Lower leg skin (tissue), 4 donors: ENCODE data around the gene TCTN2. TPM values are rescaled to one million over a fixed set of nuclear protein-coding genes. Genes with fewer than 3 reads are reported as not detected.

Experiments
- DNase-seq, 2 donors: peaks; one replicate each; pipeline ENCODE4 v3.0.0-alpha.2; 2019; ENCODE audit warnings: low spot score in 2 of 2
- H3K4me3 ChIP-seq: fragments of 200-600 bp; sonication (generic); 2 replicates; pipeline ENCODE4 v1.5.1; 2017; ENCODE audit warnings: mild to moderate bottlenecking, low read depth; ENCODE audit not compliant: poor library complexity, severe bottlenecking
- POLR2A ChIP-seq, 2 donors: fragments of 450-650 bp; IDR thresholded peaks; one replicate each; pipeline ENCODE4 v1.6.1; 2016 to 2017; ENCODE audit warnings: antibody characterized with exemption in 2 of 2, mild to moderate bottlenecking in 1 of 2, moderate library complexity in 1 of 2
- WGBS, 2 donors: methylation state at CpG; one replicate each; pipeline ENCODE4 v1.1.5; 2018; 5-methylcytosine and 5-hydroxymethylcytosine counted together
- intact Hi-C: fragments of 100-400 bp; cut with DNase I; formaldehyde crosslinking; loops from one replicate; pipeline ENCODE4 v1.15.0; 2023; ENCODE audit warnings: low total_unique reads
- total RNA-seq, 4 donors: library from RNA; depleted of rRNA; stranded (reverse); fragments of >200 nt; gene quantifications; one replicate each; pipeline ENCODE4 v1.1.0, GENCODE V29; 2016
- TF ChIP-seq, protein P1 (sequence below), 3 donors: fragments of 450-650 bp; IDR thresholded peaks; one replicate each; pipeline ENCODE4 v1.5.1; 2016; ENCODE audit warnings: antibody characterized with exemption in 3 of 3, mild to moderate bottlenecking in 3 of 3, moderate library complexity in 2 of 3

TCTN2 gene
- total RNA-seq, 4 donors from 2014 or later: 9.2 to 14.6 (median 10.7) TPM

DNA sequence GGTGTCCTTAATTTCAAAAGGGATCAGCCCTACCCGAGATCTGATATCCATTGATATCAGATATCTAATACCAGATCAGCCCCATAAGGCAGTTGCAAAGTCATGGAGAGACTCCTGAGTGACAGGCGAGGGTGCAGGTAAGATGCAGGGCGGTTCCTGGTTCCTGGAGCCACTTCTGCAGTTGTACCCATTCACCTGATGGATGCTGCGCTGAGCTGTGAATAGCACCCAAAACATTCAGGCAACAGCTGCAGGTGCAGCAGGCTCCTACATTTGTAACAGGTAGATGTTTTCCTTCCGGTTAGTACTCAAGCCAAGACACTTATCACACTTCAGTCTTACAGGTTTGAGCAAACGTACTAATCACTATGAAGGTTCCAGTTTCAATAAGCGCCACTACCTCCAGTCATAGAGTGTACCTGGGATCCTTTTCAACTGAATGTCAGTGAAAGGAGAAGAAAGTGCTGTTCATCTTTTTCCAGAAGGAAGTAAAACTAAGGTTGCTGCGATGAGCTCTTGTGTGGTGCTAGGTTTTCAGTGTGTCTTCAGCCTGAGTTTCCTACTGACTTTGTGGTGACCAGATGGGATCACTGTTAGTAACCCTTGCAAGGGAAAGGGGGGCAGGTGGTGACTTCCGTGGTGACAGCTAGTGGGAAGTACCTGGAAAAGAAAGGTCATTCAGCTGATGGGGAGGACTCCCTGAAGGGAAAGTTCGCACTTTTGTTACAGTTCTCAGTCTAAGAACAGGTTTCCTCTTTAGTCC, 43.1 kb downstream of the TCTN2 start:
- intact Hi-C loops: no loop called here
- 46 to 57% methylated on average over 10 of the region's 10 CpGs for WGBS, 2 donors
- no peak for DNase-seq
- no peak for TF ChIP-seq POLR2A (IDR thresholded peaks at IDR 0.05)
- TF ChIP-seq, protein P1, sequence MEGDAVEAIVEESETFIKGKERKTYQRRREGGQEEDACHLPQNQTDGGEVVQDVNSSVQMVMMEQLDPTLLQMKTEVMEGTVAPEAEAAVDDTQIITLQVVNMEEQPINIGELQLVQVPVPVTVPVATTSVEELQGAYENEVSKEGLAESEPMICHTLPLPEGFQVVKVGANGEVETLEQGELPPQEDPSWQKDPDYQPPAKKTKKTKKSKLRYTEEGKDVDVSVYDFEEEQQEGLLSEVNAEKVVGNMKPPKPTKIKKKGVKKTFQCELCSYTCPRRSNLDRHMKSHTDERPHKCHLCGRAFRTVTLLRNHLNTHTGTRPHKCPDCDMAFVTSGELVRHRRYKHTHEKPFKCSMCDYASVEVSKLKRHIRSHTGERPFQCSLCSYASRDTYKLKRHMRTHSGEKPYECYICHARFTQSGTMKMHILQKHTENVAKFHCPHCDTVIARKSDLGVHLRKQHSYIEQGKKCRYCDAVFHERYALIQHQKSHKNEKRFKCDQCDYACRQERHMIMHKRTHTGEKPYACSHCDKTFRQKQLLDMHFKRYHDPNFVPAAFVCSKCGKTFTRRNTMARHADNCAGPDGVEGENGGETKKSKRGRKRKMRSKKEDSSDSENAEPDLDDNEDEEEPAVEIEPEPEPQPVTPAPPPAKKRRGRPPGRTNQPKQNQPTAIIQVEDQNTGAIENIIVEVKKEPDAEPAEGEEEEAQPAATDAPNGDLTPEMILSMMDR (IDR thresholded peaks at IDR 0.05): no peak
- no peak overlapping the region for H3K4me3 ChIP-seq

DNA sequence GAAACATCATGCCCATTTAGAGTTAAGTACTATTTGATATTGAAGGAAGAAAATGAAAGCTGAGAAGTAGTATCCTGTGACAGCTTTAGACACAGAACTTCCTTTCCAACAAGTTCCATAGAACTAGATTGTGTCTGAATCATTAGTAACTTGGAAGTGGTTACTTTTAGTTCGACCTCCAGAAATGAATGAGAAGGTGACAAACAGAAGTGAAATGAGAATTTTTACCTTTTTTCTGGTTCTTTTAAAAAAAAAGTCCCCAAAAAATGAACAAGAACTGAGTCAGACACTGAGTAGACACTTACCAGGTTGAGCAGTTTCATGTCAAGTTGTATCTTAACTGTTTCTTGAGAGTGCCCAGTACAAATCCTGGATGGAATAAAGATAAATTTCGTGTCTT, 44.3 kb downstream of the TCTN2 start:
- no peak for DNase-seq
- intact Hi-C loops: no loop called here
- 60 to 64% methylated on average over 2 of the region's 2 CpGs for WGBS, 2 donors
- no peak overlapping the region for H3K4me3 ChIP-seq
- TF ChIP-seq, protein P1 (IDR thresholded peaks at IDR 0.05): no peak
- no peak for TF ChIP-seq POLR2A (IDR thresholded peaks at IDR 0.05)

DNA sequence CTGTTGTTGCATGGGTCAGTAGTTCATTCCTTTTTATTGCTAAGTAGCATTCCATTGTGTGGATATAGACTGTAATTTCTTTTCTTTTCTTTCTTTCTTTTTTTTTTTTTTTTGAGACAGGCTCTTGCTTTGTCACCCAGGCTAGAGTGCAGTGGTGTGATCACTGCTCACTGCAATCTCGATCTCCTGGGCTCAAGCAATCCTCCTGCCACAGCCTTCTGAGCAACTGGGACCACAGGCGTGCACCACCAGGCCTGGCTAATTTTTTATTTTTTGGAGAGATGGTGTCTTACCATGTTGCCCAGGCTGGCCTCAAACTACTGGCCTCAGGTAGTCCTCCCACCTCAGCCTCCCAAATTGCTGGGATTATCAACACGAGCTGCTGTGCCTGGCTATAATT, 46.4 kb downstream of the TCTN2 start:
- H3K4me3 ChIP-seq: no peak overlapping the region
- TF ChIP-seq, protein P1 (IDR thresholded peaks at IDR 0.05): no peak
- no peak for TF ChIP-seq POLR2A (IDR thresholded peaks at IDR 0.05)
- DNase-seq: no peak
- WGBS, 2 donors: 93 to 95% methylated on average over 3 of the region's 3 CpGs
- intact Hi-C loops: no loop called here

DNA sequence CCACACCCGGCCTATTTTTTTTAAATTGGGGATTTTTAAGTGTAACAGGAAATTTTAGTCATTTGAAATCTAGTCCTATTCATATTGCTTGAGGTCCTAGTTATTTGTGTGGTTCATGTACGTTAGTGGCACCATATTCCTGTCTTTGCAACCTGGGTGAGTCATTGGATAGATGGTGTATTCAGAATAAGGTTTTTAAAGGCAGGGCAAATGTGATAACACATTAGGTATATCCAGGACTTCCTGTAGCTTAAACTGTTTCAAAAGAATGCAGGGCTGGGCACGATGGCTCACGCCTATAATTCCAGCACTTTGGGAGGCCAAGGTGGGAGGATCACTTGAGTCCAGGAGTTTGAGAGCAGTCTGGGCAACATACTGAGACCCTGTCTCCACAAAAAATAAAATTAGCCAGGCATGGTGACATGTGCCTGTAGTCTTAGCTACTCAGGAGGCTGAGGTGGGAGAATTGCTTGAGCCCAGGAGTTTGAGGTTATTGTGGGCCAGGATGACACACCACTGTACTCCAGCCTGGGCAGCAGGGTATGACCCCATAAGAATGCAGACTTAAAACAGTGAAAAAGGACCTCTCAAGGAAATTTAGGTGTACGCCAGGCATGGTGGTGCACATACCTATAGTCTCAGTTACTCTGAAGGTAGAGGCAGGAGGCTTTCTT, 49.4 kb downstream of the TCTN2 start:
- intact Hi-C loops: no loop called here
- no peak overlapping the region for H3K4me3 ChIP-seq
- 89 to 94% methylated on average over 5 of the region's 5 CpGs for WGBS, 2 donors
- DNase-seq: no peak
- TF ChIP-seq POLR2A (IDR thresholded peaks at IDR 0.05): no peak
- TF ChIP-seq, protein P1 (IDR thresholded peaks at IDR 0.05): no peak

DNA sequence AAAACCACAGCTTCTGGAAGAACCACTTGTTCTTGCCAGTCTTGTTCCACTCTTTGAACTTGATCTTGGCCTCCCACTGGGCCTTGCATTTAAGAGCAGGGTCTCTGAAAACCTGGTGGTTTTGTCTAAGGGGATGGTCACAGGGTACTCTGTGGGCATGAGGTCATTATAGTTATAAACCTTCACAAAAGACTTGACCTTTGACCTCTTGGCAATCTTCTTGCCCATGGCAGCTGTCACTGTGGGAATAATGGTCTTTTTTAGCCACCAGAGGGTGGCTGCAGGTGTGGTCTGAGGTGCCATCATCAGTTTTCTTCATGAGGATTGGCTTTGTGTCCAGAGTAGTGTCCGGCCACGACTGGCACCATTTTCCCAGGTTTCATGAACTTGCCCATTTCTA, 50.3 kb downstream of the TCTN2 start:
- intact Hi-C loops: no loop called here
- no peak overlapping the region for H3K4me3 ChIP-seq
- no peak for DNase-seq
- TF ChIP-seq, protein P1 (IDR thresholded peaks at IDR 0.05): no peak
- TF ChIP-seq POLR2A (IDR thresholded peaks at IDR 0.05): no peak
- WGBS, 2 donors: 100% methylated on average over 2 of the region's 2 CpGs
